GM18861 (cell line): ENCODE data around the gene CAMKK2.
"Not testable (repeated sequence)": the region's sequence is repeated elsewhere in the genome, so short reads cannot be mapped to it uniquely, and the experiment has no call there.

ENCODE experiments used
- ATAC-seq: cut with Tn5 transposase; IDR thresholded peaks from one replicate; pipeline ENCODE4 v1.9.1; 2021; ENCODE audit not compliant: unreplicated experiment

CAMKK2 gene

GRCh38 chr12:121202407-121203355 lies 93.8 kb downstream of the CAMKK2 start:
- no peak for ATAC-seq

DNA sequence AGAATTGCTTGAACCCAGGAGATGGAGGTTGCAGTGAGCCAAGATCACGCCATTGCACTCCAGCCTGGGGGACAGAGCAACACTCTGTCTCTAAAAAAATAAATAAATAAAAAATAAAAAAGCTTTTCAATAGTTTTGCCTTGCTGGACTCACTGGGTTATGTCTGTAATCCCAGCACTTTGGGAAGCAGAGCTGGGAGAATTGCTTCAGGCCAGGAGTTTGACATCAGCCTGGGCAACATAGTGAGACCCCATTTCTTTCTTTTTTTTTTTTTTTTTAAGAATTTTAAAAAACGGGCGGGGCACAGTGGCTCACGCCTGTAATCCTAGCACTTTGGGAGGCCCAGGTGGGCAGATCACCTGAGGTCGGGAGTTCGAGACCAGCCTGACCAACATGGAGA lies 95.4 kb downstream of the CAMKK2 start:
- not testable (repeated sequence) for ATAC-seq

- no peak for ATAC-seq
Observed at GRCh38 chr12:121198949-121199348, 97.6 kb downstream of the CAMKK2 start.

DNA sequence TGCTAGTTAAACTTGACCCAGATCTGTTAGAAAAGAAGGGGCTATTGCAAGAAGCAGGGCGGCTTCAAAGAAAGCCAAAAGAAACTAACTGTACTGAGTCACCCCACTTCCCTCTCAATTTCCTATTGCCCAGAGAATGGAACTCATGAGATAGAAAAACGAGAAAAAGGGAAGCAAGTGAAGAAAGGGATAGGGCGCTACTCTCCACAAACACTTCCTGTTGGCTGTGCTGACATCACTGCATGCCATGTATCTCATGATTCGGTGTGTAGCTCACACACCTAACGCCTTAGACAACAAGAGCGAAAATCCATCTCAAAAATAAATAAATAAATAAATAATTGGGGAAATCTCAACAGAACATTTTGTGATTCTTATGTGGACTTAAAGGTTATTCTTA lies 99.6 kb downstream of the CAMKK2 start:
- ATAC-seq: no peak

DNA sequence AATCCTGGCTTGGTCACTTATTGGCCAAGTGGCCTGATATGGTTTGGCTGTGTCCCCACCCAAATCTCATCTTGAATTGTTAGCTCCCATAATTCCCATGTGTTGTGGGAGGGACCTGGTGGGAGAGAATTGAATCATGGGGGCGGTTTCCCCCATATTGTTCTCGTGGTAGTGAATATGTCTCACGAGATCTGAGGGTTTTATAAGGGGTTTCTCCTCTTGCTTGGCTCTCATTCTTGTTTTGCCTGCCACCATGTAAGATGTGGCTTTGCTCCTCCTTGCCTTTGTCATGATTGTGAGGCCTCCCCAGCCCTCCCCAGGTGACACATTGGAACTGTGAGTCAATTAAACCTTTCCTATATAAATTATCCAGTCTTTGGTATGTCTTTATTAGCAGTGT lies 105.4 kb downstream of the CAMKK2 start:
- no peak for ATAC-seq

- ATAC-seq: no peak
Observed at GRCh38 chr12:121190523-121191031, 105.9 kb downstream of the CAMKK2 start.

DNA sequence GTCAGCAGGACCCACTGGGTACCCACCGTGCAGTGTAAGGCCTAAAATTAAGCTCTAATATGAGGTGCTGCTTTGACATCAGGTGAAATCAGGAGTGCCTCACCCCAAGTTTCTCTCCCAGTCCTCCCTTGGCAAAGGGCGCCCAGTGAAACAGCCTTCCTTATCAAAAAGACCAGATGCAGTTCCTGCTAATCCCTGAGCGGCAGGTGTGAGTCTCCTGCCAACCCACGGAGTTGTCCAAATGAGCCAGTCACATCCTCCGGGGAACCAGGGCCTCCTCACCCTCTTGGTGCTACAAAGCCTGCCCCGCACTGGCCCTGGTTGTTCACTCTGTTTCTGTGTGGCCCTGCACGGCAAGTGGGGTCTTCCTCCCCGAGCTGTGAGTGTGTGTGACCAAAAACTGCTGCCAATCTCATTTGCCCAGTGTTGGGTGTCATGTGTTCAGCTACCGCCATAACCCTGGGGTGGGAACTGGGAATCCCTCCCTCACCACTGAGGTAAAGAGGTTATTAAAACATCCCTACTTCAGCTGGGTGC lies 106.8 kb downstream of the CAMKK2 start:
- no peak for ATAC-seq

- ATAC-seq: no peak
Observed at GRCh38 chr12:121189131-121189530, 107.4 kb downstream of the CAMKK2 start.

DNA sequence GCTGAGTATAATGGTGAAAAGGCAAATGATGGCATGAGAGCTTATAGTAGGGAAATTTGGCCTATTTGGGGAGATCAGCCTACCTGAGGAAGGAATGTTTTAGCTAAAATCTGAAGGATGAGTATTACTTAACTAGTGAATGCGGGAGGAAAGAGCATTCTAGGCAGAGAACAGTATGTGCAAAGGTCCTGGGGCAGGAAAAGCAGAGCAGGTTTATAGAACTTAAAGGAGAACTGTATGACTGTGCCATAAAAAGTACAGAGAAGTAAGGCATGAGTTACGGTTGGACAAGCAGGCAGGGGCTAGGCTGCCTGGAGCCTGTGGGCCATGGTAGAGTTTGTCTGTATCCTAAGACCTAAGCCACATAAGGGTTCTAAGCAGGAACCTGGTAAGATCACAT lies 108.3 kb downstream of the CAMKK2 start:
- no peak for ATAC-seq
